Endothelial cell (in vitro differentiated cells): ENCODE results near the gene ZBTB8OS. TPM values are rescaled to one million over a fixed set of nuclear protein-coding genes. Genes with fewer than 3 reads are reported as not detected.
"Not testable (repeated sequence)": the region's sequence is repeated elsewhere in the genome, so short reads cannot be mapped to it uniquely, and the experiment has no call there.

Source experiments
- DNase-seq: peaks from one replicate; pipeline ENCODE4 v3.0.0; 2021; ENCODE audit warnings: low spot score
- H3K27ac Mint-ChIP-seq: one replicate; pipeline ENCODE4 v1.8.0; 2021; ENCODE audit warnings: mixed read lengths, inconsistent platforms; ENCODE audit not compliant: unreplicated experiment
- H3K27me3 Mint-ChIP-seq: one replicate; pipeline ENCODE4 v1.8.0; 2021; ENCODE audit warnings: mild to moderate bottlenecking, moderate library complexity, mixed read lengths, inconsistent platforms; ENCODE audit not compliant: unreplicated experiment
- H3K36me3 Mint-ChIP-seq: one replicate; pipeline ENCODE4 v1.8.0; 2021; ENCODE audit warnings: mild to moderate bottlenecking, low read depth, mixed read lengths, inconsistent platforms; ENCODE audit not compliant: unreplicated experiment
- H3K4me1 Mint-ChIP-seq: one replicate; pipeline ENCODE4 v1.8.0; 2021; ENCODE audit warnings: mild to moderate bottlenecking, mixed read lengths, inconsistent platforms; ENCODE audit not compliant: unreplicated experiment
- H3K4me3 Mint-ChIP-seq: one replicate; pipeline ENCODE4 v1.8.0; 2021; ENCODE audit warnings: mild to moderate bottlenecking, mixed read lengths, inconsistent platforms; ENCODE audit not compliant: unreplicated experiment
- H3K9me3 Mint-ChIP-seq: one replicate; pipeline ENCODE4 v1.8.0; 2021; ENCODE audit warnings: mixed read lengths, inconsistent platforms; ENCODE audit not compliant: unreplicated experiment
- long read RNA-seq: library from polyadenylated mRNA; unstranded; transcript quantifications from one replicate; pipeline ENCODE4 v2.0.0, GENCODE V29; 2020; ENCODE audit not compliant: unreplicated experiment
- total RNA-seq: library from RNA; stranded (reverse); fragmentation: NEBNext Ultra II Directional; extraction: Animal tissue kit (Norgen Biotek cat#: 25700); gene quantifications from one replicate; pipeline ENCODE4 v1.2.1, GENCODE V29; 2021; ENCODE audit not compliant: unreplicated experiment
- TF ChIP-seq, protein P1 (sequence below): fragments of 200-600 bp; sonication (generic); IDR thresholded peaks from one replicate; pipeline ENCODE4 v1.5.0; 2021; ENCODE audit warnings: antibody characterized with exemption; ENCODE audit not compliant: unreplicated experiment

ZBTB8OS gene
- total RNA-seq = 30.2 TPM
- long read RNA-seq, partial matches to known transcripts = 0 of 8 reads
- long read RNA-seq, other reads (novel, unspliced or antisense) = 4 of 8 reads

DNA sequence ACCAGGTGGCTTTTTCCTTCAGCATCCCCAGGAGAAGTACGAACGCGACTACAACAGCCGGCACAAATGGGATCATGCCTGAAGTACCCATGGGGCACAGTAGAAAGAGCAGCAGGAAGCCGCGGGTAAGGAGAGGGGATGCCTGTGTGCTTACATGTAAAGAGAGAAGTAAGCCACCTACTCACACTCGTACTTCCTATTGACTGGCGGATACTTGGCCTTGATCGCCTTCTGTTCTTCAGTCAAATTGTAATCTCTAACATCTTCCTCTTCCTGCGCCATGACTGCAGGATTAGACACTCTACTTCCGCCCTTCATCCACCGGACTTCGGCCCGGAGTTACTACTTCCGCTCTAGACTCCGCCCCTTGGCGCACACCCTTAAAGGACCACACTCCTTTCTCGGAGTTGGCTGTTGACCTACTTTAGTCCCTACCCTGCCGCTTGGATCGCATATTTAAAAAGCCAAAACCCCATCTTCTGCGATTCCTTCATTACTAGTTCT, at the start of gene ZBTB8OS:
TSS of gene ZBTB8OS (minus strand) at position 303 of the 504 bp plus-strand sequence. CDS start at position 282, 21 bp downstream.
- peaks cover 30% of the 10 kb centered on the region for H3K4me1 Mint-ChIP-seq
- TF ChIP-seq, protein P1, sequence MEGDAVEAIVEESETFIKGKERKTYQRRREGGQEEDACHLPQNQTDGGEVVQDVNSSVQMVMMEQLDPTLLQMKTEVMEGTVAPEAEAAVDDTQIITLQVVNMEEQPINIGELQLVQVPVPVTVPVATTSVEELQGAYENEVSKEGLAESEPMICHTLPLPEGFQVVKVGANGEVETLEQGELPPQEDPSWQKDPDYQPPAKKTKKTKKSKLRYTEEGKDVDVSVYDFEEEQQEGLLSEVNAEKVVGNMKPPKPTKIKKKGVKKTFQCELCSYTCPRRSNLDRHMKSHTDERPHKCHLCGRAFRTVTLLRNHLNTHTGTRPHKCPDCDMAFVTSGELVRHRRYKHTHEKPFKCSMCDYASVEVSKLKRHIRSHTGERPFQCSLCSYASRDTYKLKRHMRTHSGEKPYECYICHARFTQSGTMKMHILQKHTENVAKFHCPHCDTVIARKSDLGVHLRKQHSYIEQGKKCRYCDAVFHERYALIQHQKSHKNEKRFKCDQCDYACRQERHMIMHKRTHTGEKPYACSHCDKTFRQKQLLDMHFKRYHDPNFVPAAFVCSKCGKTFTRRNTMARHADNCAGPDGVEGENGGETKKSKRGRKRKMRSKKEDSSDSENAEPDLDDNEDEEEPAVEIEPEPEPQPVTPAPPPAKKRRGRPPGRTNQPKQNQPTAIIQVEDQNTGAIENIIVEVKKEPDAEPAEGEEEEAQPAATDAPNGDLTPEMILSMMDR = no peak
- peaks cover 3% of the 10 kb centered on the region for H3K27me3 Mint-ChIP-seq
- peaks cover 3% of the 10 kb centered on the region for H3K36me3 Mint-ChIP-seq
- H3K9me3 Mint-ChIP-seq = no peaks in the 10 kb centered on the region
- peak within 1 kb of the TSS; percentile 97 for H3K4me3 Mint-ChIP-seq
- peak within 1 kb of the TSS; percentile 99 for H3K27ac Mint-ChIP-seq
- peak; percentile 71 for DNase-seq

DNA sequence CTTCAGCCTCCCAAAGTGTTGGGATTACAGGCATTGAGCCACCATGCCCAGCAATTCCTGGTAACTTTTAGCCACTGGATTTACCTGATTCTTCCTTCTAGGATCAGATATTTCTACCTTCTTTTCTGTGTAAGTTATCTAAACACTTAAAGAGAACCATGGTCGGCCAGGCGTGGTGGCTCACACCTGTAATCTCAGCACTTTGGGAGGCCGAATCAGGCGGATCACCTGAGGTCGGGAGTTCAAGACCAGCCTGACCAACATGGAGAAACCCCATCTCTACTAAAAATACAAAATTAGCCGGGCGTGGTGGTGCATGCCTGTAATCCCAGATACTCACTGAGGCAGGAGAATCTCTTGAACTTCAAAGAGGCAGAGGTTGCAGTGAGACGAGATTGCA, 46.6 kb upstream of the ZBTB8OS start:
- H3K4me1 Mint-ChIP-seq = peaks cover 20% of the 10 kb centered on the region
- not testable (repeated sequence) for H3K27me3 Mint-ChIP-seq, H3K9me3 Mint-ChIP-seq, H3K36me3 Mint-ChIP-seq, H3K4me3 Mint-ChIP-seq, H3K27ac Mint-ChIP-seq, DNase-seq

DNA sequence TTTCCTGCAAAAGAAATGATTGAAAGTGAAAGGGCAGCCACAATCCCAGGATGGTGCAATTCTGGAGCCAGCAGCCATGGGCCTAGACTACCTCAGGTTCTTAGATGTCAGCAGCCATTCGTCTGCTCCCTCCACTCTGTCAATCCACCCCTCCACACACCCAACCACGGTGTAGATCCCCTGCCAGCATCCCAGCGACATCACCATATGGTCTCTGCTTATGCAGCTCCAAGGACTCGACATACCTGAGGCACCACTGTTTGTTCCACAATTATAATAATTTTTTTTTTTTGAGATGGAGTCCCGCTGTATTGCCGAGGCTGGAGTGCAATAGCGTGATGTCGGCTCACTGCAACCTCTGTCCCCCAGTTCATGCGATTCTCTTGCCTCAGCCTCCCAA, 45.7 kb upstream of the ZBTB8OS start:
- Mint-ChIP-seq H3K4me3 (no peak overlapping the region), H3K9me3 (no peaks in the 10 kb centered on the region), H3K27me3 (peaks cover 3% of the 10 kb centered on the region), H3K4me1 (peaks cover 15% of the 10 kb centered on the region), H3K27ac (no peak overlapping the region), H3K36me3 (no peaks in the 10 kb centered on the region)
- no peak for DNase-seq
- TF ChIP-seq, protein P1 = no peak

DNA sequence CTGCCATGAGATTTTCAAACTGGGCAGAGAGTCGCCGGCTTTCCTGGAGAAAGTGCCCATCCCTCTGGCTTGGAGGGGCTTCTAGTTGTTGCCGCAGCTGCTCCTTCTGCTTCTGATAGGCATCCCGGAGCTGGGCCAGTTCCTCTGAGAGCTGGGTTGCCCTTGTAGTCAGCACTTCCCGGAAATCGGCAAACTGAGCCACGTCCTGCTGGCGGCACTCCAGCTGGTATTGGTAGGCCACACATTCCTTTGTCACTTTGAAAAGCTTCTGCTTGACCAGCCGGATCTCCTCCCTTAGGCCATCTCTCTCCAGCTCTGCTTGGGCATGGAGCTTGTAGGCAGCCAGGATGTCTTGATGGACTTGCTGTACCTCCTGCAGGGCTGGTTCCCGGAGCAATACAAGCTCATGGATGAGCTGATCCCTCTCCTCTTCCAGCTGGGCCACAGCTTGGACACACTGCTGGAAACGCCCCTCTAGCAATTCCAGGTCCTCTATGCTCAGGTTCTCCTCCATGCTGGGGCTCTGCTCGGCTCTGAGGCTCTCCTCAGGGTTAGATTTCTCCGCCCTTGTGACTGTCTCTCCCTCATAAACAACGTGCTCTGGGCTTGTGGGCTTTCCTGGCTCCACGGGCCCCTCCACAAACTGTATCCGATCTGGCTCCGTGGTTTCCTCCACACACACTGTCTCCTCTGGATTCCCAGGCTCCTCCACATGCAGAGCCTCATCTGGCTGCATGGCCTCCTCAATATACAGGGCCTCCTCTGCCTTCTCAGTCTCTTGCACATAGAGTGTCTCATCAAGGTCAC, 45.0 kb upstream of the ZBTB8OS start:
- DNase-seq = no peak
- Mint-ChIP-seq H3K9me3 (no peaks in the 10 kb centered on the region), H3K27ac (no peak overlapping the region)

DNA sequence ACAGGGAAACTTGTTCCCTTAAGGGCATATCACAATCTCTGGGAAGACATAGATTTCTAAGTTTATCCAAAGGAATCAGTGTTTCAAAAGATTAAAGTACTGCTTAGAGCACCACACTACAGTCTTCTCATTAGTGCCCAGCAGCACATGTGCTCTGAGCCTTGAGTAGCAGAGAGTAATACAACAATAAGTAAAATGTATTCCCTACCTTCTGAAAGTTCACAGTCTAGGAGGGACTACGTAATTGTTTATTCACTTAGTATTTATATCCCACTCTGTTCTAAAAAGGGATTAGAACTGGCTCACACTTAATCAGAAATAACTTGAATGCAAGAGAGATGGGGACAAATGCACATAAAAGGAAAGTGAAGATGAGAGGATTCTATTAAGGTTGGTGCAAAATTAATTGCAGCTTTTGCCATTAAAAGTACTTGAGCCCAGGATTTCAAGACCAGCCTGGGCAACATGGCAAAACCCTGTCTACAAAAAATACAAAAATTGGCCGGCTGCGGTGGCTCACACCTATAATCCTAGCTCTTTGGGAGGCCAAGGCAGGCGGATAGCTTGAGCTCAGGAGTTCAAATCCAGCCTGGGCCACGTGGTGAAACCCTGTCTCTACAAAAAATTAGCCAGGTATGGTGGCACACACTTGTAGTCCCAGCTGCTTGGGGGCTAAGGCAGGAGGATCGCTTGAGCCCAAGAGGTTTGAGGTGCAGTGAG, 43.3 kb upstream of the ZBTB8OS start:
- H3K4me3 Mint-ChIP-seq = no peak overlapping the region
- peaks cover 12% of the 10 kb centered on the region for H3K4me1 Mint-ChIP-seq
- no peaks in the 10 kb centered on the region for H3K36me3 Mint-ChIP-seq
- H3K9me3 Mint-ChIP-seq = no peaks in the 10 kb centered on the region
- DNase-seq = no peak
- H3K27ac Mint-ChIP-seq = no peak overlapping the region
- TF ChIP-seq, protein P1 = no peak
- peaks cover 3% of the 10 kb centered on the region for H3K27me3 Mint-ChIP-seq

More for the DNA sequence above, 45.0 kb upstream of the ZBTB8OS start:
- peaks cover 15% of the 10 kb centered on the region for H3K4me1 Mint-ChIP-seq
- TF ChIP-seq, protein P1 = no peak
- H3K36me3 Mint-ChIP-seq = no peaks in the 10 kb centered on the region
- peak overlapping the region; percentile 9 for H3K4me3 Mint-ChIP-seq
- peaks cover 3% of the 10 kb centered on the region for H3K27me3 Mint-ChIP-seq
